ENCODE measurements around the gene CSN1S1.

GRCh38 chr4:69909195-69909594, 21.7 kb upstream of the CSN1S1 start:
- TF ChIP-seq CTCF (IDR thresholded peaks at IDR 0.05) (no peak), POLR2AphosphoS5 (IDR thresholded peaks at IDR 0.05) (no peak)

Data from prostate gland (tissue), 2 donors.